ENCODE measurements around the gene CDKN1A.

Gene CDKN1A

GRCh38 chr6:36677753-36678487, 594 bp upstream of the CDKN1A start:
- DNase-seq (ENCODE audit: low read depth): no peak

GRCh38 chr6:36679043-36679833, 724 bp downstream of the CDKN1A start:
- no peak for DNase-seq (ENCODE audit: low read depth)

DNA sequence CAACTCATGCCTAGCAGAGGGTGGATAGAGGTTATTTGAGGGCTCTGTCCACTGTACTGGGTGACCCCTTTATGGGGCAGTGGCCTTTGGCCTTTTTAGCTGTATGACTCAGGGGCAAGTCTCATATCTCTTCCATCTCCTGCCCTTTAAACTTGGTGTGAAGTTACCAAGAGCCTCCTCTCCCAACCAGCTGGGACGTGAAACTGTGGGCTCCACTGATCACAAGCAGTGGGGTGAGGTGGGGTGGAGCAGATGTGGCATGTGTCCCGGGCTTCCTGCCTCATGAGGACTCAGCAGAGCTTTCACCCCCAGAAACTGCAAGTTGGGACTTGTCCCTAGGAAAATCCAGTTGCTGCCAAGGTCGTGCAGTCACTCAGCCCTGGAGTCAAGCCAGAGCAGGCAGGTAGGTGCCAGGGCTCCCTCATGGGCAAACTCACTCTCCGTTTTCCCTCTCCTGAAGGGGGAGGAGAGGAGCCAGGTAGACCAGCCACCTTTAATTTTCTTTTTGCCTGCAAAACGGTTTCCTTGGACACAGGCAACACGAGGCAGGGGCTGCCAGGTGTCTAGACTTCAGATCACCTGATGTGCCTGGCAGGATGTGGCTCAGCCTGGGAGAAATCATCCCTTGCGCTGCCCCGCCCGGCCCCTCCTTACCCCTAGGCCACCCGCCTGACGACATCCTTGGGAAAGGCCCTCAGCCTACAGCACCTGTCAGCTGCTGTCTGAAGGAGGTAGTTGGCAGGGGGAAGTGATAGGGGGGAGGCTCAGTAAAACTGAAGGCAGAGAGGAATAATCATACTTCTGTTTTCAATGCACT, 4.0 kb downstream of the CDKN1A start:
- DNase-seq (ENCODE audit: low read depth): no peak

GRCh38 chr6:36683145-36683655, 4.7 kb downstream of the CDKN1A start:
- no peak for DNase-seq (ENCODE audit: low read depth)

DNA sequence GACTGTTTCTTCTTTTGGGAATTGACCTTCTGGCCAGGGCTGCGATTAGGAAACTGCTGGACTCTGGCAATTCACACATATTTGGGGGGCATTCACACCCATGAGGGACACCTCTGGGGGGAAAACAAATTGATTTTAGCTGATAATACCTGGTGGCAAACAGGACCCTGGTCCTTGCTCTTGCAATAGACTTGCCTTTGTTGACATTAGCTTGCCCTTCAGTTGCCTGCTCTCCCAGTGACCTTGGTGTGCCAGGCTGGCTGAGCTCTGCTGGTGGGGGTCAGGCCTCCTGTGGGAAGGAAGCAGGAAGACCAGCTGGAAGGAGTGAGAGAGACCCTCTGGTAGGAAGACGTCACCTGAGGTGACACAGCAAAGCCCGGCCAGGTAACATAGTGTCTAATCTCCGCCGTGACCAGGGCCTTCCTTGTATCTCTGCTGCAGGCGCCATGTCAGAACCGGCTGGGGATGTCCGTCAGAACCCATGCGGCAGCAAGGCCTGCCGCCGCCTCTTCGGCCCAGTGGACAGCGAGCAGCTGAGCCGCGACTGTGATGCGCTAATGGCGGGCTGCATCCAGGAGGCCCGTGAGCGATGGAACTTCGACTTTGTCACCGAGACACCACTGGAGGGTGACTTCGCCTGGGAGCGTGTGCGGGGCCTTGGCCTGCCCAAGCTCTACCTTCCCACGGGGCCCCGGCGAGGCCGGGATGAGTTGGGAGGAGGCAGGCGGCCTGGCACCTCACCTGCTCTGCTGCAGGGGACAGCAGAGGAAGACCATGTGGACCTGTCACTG, 5.3 kb downstream of the CDKN1A start:
- DNase-seq (ENCODE audit: low read depth): no peak

DNA sequence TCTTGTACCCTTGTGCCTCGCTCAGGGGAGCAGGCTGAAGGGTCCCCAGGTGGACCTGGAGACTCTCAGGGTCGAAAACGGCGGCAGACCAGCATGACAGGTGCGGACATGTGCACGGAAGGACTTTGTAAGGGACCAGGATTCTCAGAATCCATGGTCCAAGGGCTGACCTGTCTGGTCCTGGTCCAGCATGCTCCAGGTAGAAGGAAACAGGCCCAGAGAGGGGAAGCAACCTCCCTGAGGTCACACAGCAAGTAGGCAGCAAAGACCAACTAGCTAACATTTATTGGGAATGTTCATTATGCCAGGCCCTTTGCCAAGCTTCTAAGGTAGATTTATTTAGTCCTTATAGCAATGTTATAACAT, 5.9 kb downstream of the CDKN1A start:
- no peak for DNase-seq (ENCODE audit: low read depth)

GRCh38 chr6:36685166-36685924, 6.8 kb downstream of the CDKN1A start:
- DNase-seq (ENCODE audit: low read depth): no peak

- no peak for DNase-seq (ENCODE audit: low read depth)
Measured at GRCh38 chr6:36685926-36686667, 7.6 kb downstream of the CDKN1A start.

- DNase-seq (ENCODE audit: low read depth): no peak
Measured at GRCh38 chr6:36686668-36687513, 8.4 kb downstream of the CDKN1A start.

- no peak for DNase-seq (ENCODE audit: low read depth)
Measured at GRCh38 chr6:36688063-36688738, 9.7 kb downstream of the CDKN1A start.

GRCh38 chr6:36688739-36689075, 10.2 kb downstream of the CDKN1A start:
- no peak for DNase-seq (ENCODE audit: low read depth)

- no peak for DNase-seq (ENCODE audit: low read depth)
Measured at GRCh38 chr6:36691011-36691410, 12.5 kb downstream of the CDKN1A start.

DNA sequence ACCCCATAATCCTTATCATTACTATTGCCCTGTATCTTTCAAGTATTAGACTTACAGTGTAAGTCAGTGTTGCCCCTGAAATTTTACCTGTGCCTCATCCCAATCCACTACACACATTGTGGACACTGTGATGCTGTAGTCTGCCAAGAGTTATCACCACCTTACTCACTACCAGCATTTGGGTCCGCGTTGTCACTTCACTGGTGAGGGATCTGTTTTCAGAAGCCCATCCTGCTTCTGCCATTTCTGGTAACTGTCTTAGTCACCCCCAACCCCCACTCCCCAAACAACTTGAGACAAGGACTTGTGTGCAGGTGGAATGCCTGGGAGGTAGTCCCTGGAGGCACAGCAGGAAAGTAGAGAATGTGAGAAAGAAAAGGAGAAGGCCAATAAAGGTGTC, 13.1 kb downstream of the CDKN1A start:
- no peak for DNase-seq (ENCODE audit: low read depth)

- DNase-seq (ENCODE audit: low read depth): no peak
Measured at GRCh38 chr6:36692220-36692619, 13.7 kb downstream of the CDKN1A start.

DNA sequence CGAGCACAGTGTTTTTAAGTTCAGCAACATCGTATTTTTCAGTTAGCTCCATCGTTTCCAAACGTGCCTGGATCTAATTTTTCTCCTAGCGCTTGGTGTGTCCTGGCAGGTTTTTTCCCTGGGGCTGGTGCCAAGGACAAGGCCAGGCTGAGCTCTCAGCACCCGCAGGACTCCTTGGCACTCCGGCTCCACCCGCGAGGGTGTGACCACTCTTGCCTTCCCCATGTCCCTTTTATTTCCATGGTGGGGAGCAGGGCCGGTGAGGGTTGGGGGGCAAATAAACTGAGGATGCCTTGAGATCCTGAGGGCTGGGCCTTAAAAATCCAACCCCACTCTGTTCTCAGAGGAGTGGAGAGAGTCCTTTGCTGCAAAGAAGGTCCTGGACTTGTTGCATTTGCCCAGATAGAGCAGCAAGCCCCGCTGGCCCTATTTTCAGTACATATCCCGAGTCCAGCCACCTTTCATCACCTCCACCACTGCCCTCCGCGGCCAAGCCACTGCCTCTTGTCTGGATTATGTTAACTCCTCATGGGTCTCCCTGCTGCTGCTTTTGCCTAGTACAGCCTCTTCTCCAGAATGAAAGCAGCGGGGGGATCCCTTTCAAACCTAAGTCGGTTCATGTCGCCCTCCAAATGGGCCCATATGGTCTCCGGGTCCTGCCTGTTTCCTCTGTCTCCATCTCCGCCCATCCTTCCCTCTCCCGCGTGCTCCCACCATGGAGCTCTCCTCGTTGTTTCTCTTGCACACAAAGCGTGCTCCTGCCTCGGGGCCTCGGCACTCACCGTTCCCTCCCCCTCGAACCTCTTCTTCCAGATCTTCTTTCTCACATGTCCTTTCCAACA, 14.6 kb downstream of the CDKN1A start:
- no peak for DNase-seq (ENCODE audit: low read depth)

DNA sequence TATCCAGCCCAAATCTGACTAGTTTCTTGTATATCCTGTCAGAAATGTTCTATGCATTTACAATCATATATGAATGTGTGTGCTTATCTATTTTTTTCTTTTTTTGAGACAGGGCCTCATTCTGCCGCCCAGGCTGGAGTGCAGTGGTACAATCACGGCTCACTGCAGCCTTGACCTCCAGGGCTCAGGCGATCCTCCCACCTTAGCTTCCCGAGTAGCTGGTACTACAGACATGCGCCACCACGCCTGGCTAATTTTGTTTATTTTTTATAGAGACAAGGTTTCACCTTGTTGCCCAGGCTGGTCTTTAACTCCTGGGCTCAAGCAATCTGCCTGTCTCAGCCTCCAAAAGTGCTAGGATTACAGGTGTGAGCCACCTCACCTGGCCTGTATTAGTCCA, 16.1 kb downstream of the CDKN1A start:
- DNase-seq (ENCODE audit: low read depth): no peak

- DNase-seq (ENCODE audit: low read depth): no peak
Measured at GRCh38 chr6:36695414-36695813, 16.9 kb downstream of the CDKN1A start.

GRCh38 chr6:36697481-36697903, 19.0 kb downstream of the CDKN1A start, which contains the start of gene RAB44:
TSS of gene RAB44 (plus strand) at chr6:36697826. CDS start at chr6:36704236, 6,410 bp downstream.
- DNase-seq (ENCODE audit: low read depth): no peak
